NCI-H2107 treated with DMSO at 0.1 percent for 48 hours (cell line): ENCODE results near the gene ITCH.

Experiments
- DNase-seq: peaks from one replicate; lab custom pipeline; 2025; ENCODE audit not compliant: unreplicated experiment; lab: John Stamatoyannopoulos, UW

The ITCH gene

DNA sequence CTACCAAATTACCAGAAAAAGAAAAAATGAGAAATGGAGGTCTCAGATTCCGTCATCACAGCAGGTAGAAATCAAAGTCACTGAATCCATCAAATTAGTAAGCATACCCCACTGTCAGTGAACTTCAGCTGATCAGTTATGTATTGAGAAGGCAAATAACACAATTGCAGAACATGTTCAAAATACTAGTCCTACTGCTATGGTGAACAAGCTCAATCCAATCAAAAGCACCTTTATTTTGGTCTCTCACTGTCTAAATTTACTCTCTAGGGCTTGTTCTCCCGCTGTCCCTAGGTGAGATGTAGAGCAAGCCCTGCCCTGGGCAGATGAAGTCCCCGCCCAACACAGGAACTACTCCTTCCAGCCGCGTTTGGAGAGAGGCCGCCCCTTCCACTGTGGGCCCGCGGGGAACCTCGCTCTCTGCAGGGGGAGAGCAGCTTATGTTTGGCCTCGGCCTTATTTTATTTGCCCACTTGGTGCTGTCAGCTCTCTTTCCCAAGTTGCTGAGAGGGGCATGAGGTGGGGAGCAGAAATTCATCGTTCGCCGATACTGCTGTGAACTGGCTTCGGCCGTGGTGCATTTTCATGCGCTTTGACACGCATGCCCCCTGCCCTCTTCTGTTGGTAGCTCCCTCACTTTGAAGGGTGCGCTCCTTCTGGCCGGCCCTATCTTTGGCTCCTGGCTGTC lies 181.2 kb downstream of the ITCH start:
- peak; percentile 8 for DNase-seq

DNA sequence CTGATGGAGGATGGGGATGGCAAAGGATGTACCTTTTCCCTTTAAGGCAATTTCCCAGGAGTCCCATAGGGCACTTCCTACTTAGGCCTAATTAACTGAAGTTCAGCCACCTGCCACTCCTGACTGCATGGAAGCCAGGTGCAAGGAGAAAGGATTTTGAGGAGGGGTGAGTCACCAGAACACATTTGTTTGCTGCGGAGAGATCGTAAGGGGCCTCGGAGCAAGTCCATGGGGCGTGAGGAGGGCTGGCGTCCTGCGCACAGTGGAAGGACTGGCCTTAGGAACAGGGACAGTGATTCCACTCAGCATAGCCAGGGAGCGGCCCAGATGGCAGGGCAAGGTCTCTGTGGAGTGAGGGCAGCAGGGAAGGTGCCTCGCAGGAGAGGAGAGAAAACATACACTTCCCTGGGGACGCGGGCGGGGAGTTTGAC lies 183.7 kb downstream of the ITCH start:
- peak; percentile 90 for DNase-seq

DNA sequence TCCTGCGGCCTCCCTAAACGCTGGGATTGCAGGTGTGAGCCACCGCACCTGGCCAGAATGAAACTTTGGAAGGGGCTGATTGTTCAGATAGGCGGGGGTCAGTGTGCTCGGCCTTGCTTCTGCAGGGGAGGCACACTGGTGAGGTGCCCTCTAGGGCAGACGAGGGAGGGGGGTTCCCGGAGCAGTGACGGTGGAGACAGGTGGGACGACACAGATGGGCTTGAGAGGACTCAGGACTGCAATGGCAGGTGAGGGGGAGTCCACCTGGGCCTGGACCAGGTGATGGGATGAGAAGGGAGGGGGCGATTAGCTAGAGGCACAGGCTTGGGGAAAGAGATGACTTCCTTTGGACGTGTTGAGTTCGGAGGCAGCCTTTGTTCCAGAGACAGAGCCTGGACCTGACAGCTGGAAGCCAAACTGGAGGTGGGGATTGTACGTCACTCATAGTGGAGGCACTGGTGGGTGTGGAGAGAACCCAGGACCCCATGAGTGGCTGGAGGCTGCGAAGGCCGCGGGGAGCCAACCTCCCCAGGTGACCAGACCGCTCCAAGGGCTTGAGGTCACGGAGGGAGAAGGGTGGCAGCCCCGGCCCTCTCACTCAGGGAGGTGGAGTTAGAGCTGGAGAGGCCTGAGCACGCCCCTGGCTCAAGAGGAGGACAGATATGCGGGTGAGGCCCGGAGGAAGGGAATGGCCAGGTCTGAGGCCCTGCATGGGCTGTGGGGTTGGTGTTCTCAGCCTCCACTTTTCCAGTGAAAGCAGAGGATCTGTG lies 185.0 kb downstream of the ITCH start:
- no peak for DNase-seq

DNA sequence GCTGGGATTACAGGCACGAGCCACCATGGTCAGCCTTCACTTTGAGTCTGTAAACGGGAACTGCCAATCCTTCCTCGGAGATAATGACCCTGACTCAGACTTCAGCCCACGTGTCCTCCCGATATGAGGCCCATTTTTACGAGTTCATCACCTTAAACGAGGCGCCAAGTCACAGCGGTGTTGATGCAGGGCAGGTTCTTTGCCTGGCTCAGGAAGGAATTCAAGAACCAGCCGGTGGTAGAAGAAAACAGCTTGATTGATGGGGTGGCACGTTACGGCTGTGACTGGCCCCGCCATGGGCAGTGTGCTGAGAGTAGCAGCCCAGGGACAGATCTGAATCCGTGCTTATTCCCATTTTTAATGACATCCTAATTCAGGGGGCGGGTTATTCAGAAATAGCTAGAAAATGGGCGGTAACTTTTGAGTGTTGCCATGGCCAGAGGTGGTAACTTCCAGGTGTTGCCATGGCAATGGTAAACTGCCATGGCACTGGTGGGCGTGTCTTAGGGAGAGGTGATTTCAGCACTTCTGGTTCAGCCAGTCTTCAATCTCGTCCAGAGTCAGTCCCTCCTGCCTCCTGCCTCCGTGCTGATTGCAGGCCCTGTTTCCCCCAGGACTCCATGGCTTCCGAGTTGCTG lies 186.3 kb downstream of the ITCH start:
- DNase-seq, result no peak

DNA sequence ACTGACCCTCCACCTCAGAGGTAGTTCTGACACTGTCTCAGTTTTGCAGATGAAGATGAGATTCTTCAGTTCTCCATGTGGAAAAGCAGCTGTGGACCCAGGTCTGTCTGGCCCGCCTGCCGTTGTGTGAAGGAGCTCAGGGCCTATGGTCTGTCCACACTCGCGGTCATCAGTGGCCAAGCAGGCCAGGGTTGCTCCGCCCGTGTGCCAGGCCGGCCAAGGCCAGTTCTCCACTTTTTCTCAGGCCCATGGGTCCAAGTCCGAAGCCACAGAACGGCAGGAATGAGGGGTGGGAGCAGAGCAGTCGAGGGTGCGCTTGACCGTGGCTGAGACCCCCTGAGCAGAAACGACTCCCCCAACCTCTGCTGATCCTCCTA lies 186.8 kb downstream of the ITCH start:
- no peak for DNase-seq

DNA sequence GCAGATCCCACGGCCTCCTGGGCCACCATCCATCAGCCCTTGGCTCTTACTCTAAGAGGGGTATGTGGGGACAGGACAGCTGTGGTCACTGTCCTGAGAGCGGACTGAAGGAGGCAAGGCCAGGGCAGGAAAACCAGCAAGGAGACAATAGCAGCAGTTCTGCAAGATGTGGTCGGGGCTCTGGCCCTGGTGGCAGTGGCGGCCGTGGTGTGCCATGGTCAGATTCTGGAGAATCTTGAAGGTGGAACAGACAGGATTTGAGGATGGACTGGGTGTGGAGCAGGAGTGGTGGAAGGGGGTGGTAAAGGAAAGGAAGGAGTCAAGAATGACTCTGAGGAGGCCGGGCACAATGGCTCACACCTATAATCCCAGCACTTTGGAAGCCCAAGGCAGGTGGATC lies 189.5 kb downstream of the ITCH start:
- no peak for DNase-seq

DNA sequence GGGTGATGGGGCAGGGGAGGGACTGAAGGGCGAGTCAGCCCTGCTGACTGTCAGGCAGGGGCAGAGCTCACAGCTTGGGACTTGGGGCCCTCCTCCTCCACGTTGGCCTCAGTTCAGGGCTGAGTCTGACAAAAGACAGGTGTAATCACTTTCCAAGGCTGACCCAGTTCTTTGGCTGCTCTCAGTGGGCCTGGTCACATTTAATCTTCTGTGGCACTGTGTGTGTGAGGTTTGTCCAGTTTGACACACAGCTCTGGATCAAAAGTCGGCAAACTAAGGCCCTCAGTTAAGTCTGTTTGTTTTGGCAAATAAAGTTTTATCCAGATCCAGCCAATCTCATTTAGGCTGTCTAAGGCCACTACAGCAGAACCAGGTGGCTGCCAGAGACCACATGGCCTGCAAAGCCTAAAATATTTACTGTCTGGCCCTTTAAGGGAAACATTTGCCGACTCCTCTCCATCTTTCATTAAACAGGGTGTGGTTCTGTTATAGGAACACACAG lies 190.3 kb downstream of the ITCH start:
- DNase-seq, result no peak

DNA sequence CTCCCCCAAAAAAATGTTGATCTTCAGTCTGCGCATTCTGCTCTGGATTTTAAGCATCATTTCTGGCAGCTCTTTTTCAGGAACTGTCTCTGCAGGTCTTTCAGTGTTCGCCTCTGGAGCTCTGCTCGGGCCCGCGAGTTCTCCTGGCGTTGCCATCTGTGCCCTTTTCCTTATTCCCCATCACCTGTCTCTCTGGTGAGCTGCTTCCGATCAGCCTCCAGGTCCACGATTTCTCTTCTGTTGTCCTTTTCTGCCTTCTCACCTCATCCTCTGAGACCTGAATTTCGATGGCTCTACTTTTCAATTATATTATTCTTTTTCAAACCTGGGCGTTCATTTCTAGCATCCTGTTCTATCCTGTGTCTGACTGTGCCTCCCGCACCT lies 194.9 kb downstream of the ITCH start:
- DNase-seq, result no peak

DNA sequence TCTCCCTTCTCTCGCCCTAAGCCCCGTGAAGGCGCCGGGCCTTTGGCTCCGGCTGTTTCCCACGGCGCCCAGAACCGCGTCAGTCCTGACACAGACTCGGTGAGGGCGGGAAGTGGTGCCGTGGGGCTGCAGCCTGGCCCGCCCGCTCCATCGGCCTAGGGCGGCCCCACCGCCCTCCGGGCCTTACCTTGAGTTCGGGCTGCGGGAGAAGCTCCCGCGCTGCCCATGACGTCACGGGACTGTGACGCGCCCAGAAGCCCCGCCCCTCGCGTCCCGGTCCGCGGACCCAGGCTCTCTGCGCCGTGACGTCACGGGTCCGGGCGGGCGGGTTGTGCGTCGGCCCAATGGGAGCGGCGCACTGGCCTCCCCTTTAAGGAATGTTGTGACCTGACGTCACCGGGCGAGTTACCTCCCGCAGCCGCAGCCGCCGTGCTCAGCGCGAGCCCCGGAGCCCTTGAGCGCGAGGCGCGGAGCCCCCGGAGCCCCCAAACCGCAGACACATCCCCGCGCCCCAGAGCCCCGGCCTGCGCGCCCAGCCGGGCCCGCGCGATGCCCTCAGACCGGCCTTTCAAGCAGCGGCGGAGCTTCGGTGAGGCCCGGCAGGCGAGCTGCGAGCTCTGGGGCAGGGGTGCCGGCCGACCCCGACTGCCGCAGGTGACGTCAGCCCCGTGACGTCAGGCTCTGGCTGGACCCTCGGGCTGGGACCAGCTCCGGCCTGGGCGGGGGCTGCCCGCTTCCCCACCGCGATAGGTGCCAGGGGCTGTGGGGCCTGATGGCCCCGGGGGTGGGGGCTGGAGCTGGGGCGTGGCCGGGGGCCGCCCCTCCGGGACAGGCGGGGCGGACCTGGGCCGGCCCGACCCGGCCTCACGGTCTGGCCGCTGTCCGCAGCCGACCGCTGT lies 195.5 kb downstream of the ITCH start, which contains the start of gene MAP1LC3A:
MAP1LC3A (plus strand) TSS at position 399 of the 899 bp plus-strand sequence; CDS start at position 550, 151 bp downstream.
- peak; percentile 49 for DNase-seq

DNA sequence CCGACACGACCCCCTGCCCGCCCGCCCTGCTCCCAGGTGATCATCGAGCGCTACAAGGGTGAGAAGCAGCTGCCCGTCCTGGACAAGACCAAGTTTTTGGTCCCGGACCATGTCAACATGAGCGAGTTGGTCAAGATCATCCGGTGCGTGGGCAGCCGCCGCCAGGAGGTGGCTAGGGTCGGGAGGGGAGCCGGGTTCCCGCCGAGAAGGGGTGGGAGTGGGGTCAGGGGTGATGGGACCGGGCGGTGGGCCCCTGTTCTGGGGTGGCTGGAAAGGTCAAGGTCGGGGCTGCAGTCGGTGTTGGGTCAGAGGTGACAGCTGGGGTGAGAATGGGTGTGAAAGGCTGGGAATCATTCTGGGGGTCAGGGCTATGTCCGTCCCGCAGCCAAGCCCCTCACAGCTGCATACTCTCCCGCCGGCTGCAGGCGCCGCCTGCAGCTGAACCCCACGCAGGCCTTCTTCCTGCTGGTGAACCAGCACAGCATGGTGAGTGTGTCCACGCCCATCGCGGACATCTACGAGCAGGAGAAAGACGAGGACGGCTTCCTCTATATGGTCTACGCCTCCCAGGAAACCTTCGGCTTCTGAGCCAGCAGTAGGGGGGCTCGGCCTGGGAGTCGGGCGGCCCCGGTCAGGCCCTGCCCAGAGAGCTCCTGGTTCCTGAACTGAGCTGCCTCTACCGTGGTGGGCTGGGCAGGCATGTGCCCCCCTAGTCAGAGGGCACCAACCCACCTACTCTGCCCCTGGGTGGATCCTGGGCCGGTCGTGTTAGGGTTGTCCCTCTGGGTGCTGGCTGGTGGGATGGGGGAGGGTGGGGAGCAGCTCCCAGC lies 196.5 kb downstream of the ITCH start:
- no peak for DNase-seq

DNA sequence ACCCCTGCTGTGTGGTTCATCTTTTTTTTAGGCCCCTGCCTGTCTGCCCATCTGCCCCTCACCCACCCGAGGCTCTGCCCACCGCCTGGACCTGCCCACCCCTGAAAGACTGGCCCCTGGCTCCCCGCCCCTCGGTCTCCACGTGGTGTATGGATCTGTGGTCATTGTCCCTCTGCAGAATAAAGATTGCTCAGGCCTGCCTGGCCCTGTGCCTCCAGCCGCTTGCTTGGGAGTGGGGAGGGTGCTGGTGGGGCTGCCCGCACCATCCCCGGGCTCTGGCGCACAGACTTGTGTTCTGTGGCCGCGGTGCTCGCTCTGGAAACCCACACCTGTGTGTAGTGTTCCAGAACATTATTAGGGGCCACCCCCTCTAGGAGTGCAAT lies 197.1 kb downstream of the ITCH start:
- no peak for DNase-seq

DNA sequence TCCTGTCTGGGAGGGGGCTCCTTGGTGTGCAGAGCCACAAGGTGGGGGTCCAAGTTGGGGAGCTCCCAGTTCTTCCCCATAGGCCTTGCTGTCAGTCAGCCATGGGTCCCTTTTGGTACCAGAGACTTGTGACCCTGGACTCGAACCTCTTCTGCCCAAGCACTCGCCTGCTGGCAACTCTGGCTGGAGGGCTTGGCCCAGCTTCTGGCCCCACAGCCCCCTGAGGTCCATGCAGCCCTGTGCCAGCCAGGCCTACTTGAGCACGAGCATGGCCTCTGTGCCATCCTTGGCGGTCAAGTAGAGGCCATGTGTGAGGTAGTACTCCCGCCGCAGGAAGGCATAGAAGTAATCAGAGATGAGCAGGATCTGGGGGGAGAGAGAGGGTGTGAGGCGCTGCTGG lies 197.5 kb downstream of the ITCH start:
- no peak for DNase-seq
